Measurements from ENCODE around the gene GASK1A.
"Not testable (repeated sequence)": the region's sequence is repeated elsewhere in the genome, so short reads cannot be mapped to it uniquely, and the experiment has no call there.

DNA sequence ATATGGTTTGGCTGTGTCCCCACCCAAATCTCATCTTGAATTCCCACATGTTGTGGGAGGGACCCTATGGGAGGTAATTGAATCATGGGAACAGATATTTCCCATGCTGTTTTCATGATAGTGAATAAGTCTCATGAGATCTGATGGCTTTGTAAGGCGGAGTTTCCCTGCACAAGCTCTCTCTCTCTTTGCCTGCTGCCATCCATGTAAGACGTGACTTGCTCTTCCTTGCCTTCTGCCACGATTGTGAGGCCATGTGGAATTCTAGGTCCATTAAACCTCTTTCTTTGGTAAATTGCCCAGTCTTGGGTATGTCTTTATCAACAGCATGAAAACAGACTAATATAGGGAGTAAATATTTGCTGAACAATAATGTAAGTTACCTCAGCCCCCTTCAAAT is 4.2 kb upstream of the GASK1A start:
- TF ChIP-seq, protein P1, sequence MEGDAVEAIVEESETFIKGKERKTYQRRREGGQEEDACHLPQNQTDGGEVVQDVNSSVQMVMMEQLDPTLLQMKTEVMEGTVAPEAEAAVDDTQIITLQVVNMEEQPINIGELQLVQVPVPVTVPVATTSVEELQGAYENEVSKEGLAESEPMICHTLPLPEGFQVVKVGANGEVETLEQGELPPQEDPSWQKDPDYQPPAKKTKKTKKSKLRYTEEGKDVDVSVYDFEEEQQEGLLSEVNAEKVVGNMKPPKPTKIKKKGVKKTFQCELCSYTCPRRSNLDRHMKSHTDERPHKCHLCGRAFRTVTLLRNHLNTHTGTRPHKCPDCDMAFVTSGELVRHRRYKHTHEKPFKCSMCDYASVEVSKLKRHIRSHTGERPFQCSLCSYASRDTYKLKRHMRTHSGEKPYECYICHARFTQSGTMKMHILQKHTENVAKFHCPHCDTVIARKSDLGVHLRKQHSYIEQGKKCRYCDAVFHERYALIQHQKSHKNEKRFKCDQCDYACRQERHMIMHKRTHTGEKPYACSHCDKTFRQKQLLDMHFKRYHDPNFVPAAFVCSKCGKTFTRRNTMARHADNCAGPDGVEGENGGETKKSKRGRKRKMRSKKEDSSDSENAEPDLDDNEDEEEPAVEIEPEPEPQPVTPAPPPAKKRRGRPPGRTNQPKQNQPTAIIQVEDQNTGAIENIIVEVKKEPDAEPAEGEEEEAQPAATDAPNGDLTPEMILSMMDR (IDR thresholded peaks at IDR 0.05; ENCODE audit: insufficient read depth, low read length, poor library complexity, severe bottlenecking): not testable (repeated sequence)
- TF ChIP-seq EZH2phosphoT487 (conservative IDR thresholded peaks at IDR 0.05; ENCODE audit: low read length): not testable (repeated sequence)

Measured in SU-DHL-6 (cell line).